K562 (cell line): ENCODE measurements around the gene AP3M1. TPM values are rescaled to one million over a fixed set of nuclear protein-coding genes. Genes with fewer than 3 reads are reported as not detected.

Source experiments
- ARHGAP35 ChIP-seq: fragments of 450-650 bp; IDR thresholded peaks from 2 replicates; pipeline ENCODE4 v1.6.1; 2018; ENCODE audit not compliant: partially characterized antibody
- FOS ChIP-seq: IDR thresholded peaks from 3 replicates; pipeline ENCODE4 v1.6.1; 2011; ENCODE audit not compliant: insufficient read length; ENCODE audit errors: extremely low read depth
- FOXK1 ChIP-seq: sonication (generic); formaldehyde crosslinking; IDR thresholded peaks from 2 replicates; pipeline ENCODE4 v1.8.0; 2022; ENCODE audit warnings: missing genetic modification reagents, mild to moderate bottlenecking, borderline replicate concordance
- GTF2E2 ChIP-seq: fragments of 200-800 bp; sonication (Bioruptor generic); IDR thresholded peaks from 2 replicates; pipeline ENCODE4 v1.6.1; 2016; ENCODE audit warnings: missing genetic modification characterization, missing compliant biosample characterization
- HDAC2 ChIP-seq: fragments of 450-650 bp; IDR thresholded peaks from 2 replicates; pipeline ENCODE4 v1.6.1; 2016; ENCODE audit warnings: mild to moderate bottlenecking
- KAT8 ChIP-seq: fragments of 450-650 bp; IDR thresholded peaks from 2 replicates; pipeline ENCODE4 v1.6.1; 2016; ENCODE audit warnings: low read depth, mild to moderate bottlenecking
- KDM5B ChIP-seq: fragments of 200-600 bp; sonication (generic); IDR thresholded peaks from 2 replicates; pipeline ENCODE4 v1.6.1; 2012; ENCODE audit warnings: low read depth, mild to moderate bottlenecking, moderate library complexity, low read length, control low read depth, inconsistent platforms; ENCODE audit not compliant: insufficient replicate concordance
- MCM5 ChIP-seq: fragments of 450-650 bp; IDR thresholded peaks from 2 replicates; pipeline ENCODE4 v1.6.1; 2016; ENCODE audit warnings: low read depth
- MTF1 ChIP-seq: fragments of 250-450 bp; sonication (Bioruptor Pico); IDR thresholded peaks from 2 replicates; pipeline ENCODE4 v1.9.0; 2021; ENCODE audit warnings: moderate library complexity, mild to moderate bottlenecking, inconsistent platforms, borderline replicate concordance
- NCOA1 ChIP-seq: fragments of 450-650 bp; IDR thresholded peaks from 2 replicates; pipeline ENCODE4 v1.6.1; 2016; ENCODE audit warnings: low read depth
- NCOA2 ChIP-seq, 2 experiments: fragments of 450-650 bp; IDR thresholded peaks; 2 replicates each; pipeline ENCODE4 v1.6.1; 2018; ENCODE audit warnings: mild to moderate bottlenecking in 2 of 2, moderate library complexity in 1 of 2; ENCODE audit not compliant: partially characterized antibody in 2 of 2
- NEUROD1 ChIP-seq: fragments of 150-350 bp; IDR thresholded peaks from 2 replicates; pipeline ENCODE4 v1.6.1; 2014; ENCODE audit warnings: borderline replicate concordance, low read length, low read depth; ENCODE audit not compliant: partially characterized antibody
- PML ChIP-seq: IDR thresholded peaks from 2 replicates; pipeline ENCODE4 v1.6.1; 2012; ENCODE audit warnings: low read length, inconsistent platforms
- POLR2AphosphoS2 ChIP-seq: IDR thresholded peaks from 2 replicates; pipeline ENCODE4 v1.6.1; 2012; ENCODE audit warnings: low read length, improper control_type of control experiment
- POLR2G ChIP-seq: fragments of 200-400 bp; formaldehyde crosslinking; IDR thresholded peaks from 2 replicates; pipeline ENCODE4 v1.6.1; 2017; ENCODE audit warnings: low read depth, mild to moderate bottlenecking, antibody characterized with exemption, low read length, moderate library complexity
- RB1 ChIP-seq: fragments of 450-650 bp; IDR thresholded peaks from 2 replicates; pipeline ENCODE4 v1.6.1; 2017; ENCODE audit warnings: low read depth, mild to moderate bottlenecking
- RBM17 ChIP-seq: fragments of 200-400 bp; formaldehyde crosslinking; IDR thresholded peaks from 2 replicates; pipeline ENCODE4 v1.6.1; 2017; ENCODE audit warnings: low read depth, mild to moderate bottlenecking, low read length, borderline replicate concordance
- SUPT5H ChIP-seq: fragments of 450-650 bp; IDR thresholded peaks from 2 replicates; pipeline ENCODE4 v1.6.1; 2016
- ZC3H8 ChIP-seq: fragments of 450-650 bp; IDR thresholded peaks from 2 replicates; pipeline ENCODE4 v1.6.1; 2017
- ZNF354B ChIP-seq: fragments of 250-450 bp; sonication (Bioruptor Pico); IDR thresholded peaks from 2 replicates; pipeline ENCODE4 v1.4.0; 2020
- ZNF507 ChIP-seq: conservative IDR thresholded peaks from 2 replicates; pipeline ENCODE4 v1.6.1; 2017; ENCODE audit warnings: missing genetic modification characterization, missing compliant biosample characterization
- polyA plus RNA-seq, 8 experiments: library from polyadenylated mRNA; depleted of rRNA in 4 of 8; stranded (reverse) in 5 of 8; unstranded in 3 of 8; fragments of >200 nt; fragmentation: Nextera tagmentation in 2 of 8; fragmentation: Illumina TruSeq in 1 of 8; extraction: Ambion mirVana in 2 of 8; extraction: Trizol in 1 of 8; gene quantifications; 2 replicates each; pipeline versions ENCODE4 v1.2.1 to v1.2.3, GENCODE V29; 2011 to 2014; ENCODE audit warnings: inconsistent platforms in 1 of 8, missing spikeins in 1 of 8
- total RNA-seq, 7 experiments: library from RNA; depleted of rRNA in 6 of 7; stranded (reverse); fragments of >200 nt in 6 of 7; fragmentation: Illumina TruSeq in 2 of 7; extraction: Trizol in 2 of 7; gene quantifications; 2 replicates each; pipeline versions ENCODE4 v1.2.1 to v1.2.3, GENCODE V29; 2011 to 2021; ENCODE audit warnings: low replicate concordance in 1 of 7
- TF ChIP-seq, protein P1 (sequence below), 2 experiments: IDR thresholded peaks in 1 of 2; conservative IDR thresholded peaks in 1 of 2; 2 replicates each; pipeline ENCODE4 v1.6.1; 2016; ENCODE audit warnings: low read depth in 2 of 2, mild to moderate bottlenecking in 1 of 2, missing compliant biosample characterization in 1 of 2, missing genetic modification characterization in 1 of 2, moderate library complexity in 1 of 2
- TF ChIP-seq, protein P2 (sequence below): sonication (generic); formaldehyde crosslinking; IDR thresholded peaks from 2 replicates; pipeline ENCODE4 v1.5.0; 2020; ENCODE audit warnings: missing genetic modification reagents
- TF ChIP-seq, protein P3 (sequence below): sonication (generic); formaldehyde crosslinking; IDR thresholded peaks from 2 replicates; pipeline ENCODE4 v1.9.0; 2022; ENCODE audit warnings: mild to moderate bottlenecking, missing genetic modification reagents
- TF ChIP-seq, protein P4 (sequence below): sonication (generic); formaldehyde crosslinking; IDR thresholded peaks from 2 replicates; pipeline ENCODE4 v1.8.0; 2022; ENCODE audit warnings: mild to moderate bottlenecking, low read depth, missing genetic modification reagents

The AP3M1 gene
- total and polyA plus RNA-seq, 9 of the 15 experiments (the other 6 are each of a cell fraction or from before 2014, with no cell fraction given), result 44.3 to 135 (median 67.6) TPM

DNA sequence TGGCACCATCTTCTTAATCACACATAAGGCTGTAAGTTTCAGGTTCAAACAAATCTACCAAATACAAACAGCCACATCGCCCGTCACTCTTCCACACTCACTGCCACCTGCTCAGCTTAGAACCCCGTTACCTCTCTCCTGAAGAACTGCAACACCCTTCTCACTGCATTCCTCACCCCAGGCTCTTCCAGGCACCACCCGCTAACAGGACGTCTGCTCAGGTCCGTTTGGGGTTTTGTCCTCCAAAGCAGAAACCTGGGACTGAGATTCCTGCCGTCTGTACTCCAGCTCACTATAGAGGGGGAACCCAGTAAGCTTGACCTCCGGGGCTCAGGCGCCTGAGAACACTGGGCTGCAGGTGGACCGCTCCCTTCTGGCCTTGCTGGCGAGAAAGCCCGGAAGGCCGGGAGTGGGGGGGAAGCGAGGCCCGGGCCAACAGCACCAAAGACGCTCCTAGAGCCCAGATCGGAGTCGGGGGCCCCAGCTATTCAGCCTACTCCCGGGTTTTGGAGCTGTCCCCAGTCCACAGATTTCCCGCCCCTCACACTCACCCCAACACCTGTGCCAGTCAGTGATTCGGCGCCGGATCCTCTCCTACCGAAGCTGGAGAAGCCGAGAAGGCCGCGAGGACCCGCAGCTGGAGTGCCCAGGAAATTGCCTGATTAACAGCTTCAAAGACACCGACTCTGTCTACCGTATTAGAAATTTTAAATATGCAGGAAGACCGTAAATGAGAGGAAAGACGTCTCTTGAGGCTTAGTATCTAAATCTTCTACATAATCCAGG lies at the start of gene AP3M1 (continued):
- TF ChIP-seq, protein P1, sequence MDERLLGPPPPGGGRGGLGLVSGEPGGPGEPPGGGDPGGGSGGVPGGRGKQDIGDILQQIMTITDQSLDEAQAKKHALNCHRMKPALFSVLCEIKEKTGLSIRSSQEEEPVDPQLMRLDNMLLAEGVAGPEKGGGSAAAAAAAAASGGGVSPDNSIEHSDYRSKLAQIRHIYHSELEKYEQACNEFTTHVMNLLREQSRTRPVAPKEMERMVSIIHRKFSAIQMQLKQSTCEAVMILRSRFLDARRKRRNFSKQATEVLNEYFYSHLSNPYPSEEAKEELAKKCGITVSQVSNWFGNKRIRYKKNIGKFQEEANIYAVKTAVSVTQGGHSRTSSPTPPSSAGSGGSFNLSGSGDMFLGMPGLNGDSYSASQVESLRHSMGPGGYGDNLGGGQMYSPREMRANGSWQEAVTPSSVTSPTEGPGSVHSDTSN (CRISPR knock-in tag; IDR thresholded peaks at IDR 0.05; ENCODE audit: low read depth), result no peak
- TF ChIP-seq, protein P1 (tag; conservative IDR thresholded peaks at IDR 0.05; ENCODE audit: low read depth), result peak; percentile 21; the same call in 1 of the 2 replicates
- TF ChIP-seq NCOA1 (no peak), NCOA2 (IDR thresholded peaks at IDR 0.05; ENCODE audit: partially characterized antibody in 2 of 2) (peak in 1 of 2 experiments; percentile 97), HDAC2 (peak; percentile 68; the same call in 1 of the 2 replicates), KDM5B (peak; percentile 59), RBM17 (no peak), POLR2G (no peak; the same call in 1 of the 2 replicates), NEUROD1 (peak; percentile 69), GTF2E2 (0 out of 2 replicates have a peak, but pooled peaks have one; percentile 12), FOXK1 (CRISPR knock-in tag) (no peak), PML (peak; percentile 76), ZNF354B (CRISPR knock-in tag) (no peak), MTF1 (no peak), ZC3H8 (no peak), POLR2AphosphoS2 (peak; percentile 58; the same call in 1 of the 2 replicates), FOS (no peak), ARHGAP35 (peak; percentile 42), MCM5 (no peak), ZNF507 (tag) (no peak), SUPT5H (peak; percentile 54), RB1 (peak; percentile 82), KAT8 (no peak)
- TF ChIP-seq, protein P2, sequence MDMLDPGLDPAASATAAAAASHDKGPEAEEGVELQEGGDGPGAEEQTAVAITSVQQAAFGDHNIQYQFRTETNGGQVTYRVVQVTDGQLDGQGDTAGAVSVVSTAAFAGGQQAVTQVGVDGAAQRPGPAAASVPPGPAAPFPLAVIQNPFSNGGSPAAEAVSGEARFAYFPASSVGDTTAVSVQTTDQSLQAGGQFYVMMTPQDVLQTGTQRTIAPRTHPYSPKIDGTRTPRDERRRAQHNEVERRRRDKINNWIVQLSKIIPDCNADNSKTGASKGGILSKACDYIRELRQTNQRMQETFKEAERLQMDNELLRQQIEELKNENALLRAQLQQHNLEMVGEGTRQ (CRISPR knock-in tag), result no peak
- TF ChIP-seq, protein P3, sequence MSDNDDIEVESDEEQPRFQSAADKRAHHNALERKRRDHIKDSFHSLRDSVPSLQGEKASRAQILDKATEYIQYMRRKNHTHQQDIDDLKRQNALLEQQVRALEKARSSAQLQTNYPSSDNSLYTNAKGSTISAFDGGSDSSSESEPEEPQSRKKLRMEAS (CRISPR knock-in tag), result no peak; the same call in 1 of the 2 replicates
- TF ChIP-seq, protein P4, sequence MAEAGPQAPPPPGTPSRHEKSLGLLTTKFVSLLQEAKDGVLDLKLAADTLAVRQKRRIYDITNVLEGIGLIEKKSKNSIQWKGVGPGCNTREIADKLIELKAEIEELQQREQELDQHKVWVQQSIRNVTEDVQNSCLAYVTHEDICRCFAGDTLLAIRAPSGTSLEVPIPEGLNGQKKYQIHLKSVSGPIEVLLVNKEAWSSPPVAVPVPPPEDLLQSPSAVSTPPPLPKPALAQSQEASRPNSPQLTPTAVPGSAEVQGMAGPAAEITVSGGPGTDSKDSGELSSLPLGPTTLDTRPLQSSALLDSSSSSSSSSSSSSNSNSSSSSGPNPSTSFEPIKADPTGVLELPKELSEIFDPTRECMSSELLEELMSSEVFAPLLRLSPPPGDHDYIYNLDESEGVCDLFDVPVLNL (CRISPR knock-in tag), result 0 out of 2 replicates have a peak, but pooled peaks have one; percentile 22
